SIG-M5 treated with dmso at 0.1 percent for 504 hours (cell line): ENCODE measurements around the gene MTCH1.
A peak's percentile ranks its signal among the peaks of the same experiment; 100 is the strongest.

Source experiments
- DNase-seq: peaks from one replicate; lab custom pipeline; 2025; ENCODE audit not compliant: unreplicated experiment; lab: John Stamatoyannopoulos, UW

Gene MTCH1, protein sequence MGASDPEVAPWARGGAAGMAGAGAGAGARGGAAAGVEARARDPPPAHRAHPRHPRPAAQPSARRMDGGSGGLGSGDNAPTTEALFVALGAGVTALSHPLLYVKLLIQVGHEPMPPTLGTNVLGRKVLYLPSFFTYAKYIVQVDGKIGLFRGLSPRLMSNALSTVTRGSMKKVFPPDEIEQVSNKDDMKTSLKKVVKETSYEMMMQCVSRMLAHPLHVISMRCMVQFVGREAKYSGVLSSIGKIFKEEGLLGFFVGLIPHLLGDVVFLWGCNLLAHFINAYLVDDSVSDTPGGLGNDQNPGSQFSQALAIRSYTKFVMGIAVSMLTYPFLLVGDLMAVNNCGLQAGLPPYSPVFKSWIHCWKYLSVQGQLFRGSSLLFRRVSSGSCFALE

DNA sequence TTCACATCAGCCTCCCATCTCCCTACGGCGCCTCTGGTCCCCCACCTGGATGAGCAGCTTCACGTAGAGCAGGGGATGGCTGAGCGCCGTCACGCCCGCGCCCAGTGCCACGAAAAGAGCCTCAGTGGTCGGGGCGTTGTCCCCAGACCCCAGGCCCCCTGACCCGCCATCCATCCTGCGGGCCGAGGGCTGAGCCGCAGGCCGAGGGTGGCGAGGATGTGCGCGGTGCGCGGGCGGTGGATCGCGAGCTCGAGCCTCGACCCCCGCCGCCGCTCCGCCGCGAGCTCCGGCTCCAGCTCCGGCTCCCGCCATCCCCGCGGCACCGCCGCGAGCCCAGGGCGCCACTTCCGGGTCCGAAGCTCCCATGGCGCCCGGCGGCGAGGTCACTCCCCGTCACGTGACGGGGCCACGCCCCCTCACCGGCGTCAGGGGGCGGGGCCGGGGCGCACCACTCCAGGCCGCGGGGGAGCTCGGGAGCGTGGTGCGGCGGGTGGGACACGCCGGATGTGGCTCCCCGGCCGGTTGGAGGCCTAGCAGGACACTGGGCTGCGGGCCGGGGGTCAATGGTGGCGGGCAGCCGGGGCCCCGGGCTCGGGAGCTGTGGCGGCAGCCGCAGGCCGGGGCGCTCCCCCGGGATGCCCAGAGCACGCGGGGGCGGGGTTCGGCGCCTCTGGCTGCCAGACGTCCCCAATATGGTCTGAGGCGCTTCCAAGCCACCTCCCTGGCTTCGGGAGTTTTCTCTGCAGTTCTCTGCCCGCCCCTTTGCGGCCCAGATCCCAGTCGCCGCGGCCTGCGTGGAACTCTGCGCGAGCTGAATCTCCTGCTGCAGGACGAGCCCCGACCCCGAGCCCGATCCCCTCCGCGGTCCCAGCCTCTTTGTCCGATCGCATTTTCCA, at the start of gene MTCH1:
TSS of gene MTCH1 (minus strand) at position 389 of the 896 bp plus-strand sequence. CDS start at position 366, 23 bp downstream.
- DNase-seq: peak; percentile 80

DNA sequence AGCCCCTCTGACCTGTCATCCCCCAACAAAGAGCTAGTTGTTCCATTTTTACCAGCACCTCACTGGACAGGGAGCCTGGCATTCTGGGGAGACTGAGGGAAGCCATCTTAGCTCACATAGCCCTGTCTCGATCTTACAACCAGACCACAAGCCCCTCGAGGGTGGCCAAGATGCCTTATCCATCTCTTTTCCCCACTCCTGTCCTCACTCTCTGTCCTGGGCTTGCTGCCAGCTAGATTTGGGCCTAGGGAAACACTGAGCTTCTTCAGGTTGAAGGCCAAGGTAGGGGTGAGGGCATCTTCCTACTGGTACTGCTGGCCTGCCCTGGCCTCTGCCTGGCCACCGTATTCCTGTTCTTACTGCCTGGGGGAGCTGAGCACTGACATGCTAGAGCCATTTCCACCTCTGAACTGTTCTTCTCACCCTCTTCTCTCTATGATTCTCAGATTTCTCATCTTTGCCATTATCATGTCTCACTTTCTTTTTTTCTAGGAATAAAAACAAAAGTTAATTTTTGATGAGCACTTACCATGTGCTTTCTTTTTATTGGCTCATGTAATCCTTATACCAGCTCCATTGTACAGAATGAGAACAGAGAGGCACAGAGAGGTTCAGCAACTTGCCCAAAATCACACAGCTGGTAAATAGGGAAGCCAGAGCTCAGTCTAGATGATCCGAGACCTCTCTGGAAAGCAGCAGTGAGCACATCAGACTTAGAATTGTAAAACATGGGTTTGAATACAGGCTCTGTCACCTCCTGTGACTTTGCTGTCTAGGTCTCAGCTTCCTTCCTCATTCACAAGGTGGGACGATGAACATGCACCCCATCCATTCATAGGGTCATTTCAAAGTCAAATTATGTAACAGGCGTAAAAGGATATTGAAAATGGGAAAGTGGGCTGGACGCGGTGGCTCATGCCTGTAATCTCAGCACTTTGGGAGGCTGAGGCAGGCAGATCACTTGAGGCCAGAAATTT, 48.1 kb upstream of the MTCH1 start:
- no peak for DNase-seq

DNA sequence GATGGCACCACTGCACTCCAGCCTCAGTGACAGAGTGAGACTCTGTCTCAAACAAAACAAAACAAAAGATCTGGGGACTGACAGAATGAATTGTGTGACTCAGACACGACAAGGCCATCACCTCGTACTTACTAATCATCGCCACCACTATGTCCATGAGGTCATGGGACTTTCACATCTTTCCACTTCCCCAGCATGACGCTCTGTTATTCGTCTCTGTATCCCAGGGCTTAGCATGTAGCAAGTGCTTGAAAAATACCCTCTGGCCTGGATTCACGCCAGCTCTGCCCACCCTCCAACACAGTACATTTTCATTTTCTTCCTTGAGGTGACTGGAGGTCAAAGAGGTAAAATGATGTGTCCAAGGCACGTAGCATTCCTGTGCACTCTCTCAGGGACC, 47.3 kb upstream of the MTCH1 start:
- DNase-seq: no peak

DNA sequence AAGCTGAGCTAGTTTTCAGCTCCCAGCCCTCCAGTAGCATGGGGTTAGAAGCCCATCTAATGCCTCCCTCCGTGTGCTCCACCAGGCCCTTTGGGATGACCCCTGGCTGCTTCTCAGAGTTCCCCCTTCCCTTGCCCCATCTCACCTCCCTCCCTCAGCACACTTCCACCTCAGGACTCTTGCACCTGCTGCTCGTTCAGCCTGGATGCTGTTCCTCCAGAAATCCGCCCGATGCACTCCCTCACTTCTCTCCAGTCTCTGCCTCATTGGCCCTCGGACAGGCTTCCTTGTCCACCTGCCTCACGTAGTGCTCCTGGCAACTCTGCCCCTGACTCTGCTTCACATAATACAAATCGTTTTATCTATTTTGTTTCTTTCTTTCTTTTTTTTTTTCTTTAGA, 46.2 kb upstream of the MTCH1 start:
- DNase-seq: no peak

DNA sequence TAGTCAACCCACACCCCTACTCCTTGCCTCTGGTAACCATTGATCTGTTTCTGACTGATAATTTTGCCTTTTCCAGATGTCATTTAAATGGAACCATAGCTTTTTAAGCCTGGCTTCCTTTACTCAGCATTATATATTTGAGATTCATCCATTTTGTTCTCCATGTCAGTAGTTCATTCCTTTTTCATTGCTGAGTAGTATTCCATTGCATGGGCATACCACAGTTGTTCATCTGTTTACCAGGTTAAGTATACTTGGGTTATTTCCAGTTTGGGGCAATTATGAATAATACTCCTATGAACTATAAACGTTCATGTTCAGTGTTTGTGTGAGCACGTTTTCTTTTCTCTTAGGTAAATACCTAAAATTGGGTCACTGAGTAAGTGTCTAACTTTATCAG, 44.6 kb upstream of the MTCH1 start:
- DNase-seq: no peak

DNA sequence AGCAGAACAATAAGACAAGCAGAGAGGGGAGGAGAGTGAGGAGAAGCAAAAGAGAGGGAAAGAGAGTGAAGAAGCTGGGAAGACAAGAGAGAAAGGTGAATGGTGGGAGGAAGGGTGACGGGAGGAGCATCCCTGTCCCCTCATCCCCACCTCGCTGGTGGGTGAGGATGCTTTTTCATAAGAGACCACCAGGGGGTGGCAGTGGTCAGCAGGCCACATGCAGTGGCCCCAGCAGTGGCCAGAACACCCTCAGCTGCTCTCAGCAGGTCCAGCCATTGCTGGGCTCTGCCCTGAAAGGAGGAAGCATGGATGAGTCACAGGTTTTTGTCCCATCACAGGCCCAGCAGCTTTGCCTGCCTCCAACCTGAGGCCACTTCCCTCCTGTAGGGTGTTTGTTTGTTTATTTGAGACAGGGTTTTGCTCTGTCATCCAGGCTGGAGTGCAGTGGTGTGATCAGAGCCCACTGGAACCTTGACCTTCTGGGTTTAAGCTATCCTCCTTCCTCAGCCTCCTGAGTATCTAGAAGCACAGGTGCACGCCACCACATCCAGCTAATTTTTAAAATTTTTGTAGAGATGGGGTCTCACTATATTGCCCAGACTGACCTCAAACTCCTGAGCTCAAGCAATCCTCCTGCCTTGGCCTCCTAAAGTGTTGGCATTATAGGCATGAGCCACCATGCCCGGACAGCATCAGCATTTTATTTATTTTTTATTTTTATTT, 43.4 kb upstream of the MTCH1 start:
- DNase-seq: peak; percentile 66

DNA sequence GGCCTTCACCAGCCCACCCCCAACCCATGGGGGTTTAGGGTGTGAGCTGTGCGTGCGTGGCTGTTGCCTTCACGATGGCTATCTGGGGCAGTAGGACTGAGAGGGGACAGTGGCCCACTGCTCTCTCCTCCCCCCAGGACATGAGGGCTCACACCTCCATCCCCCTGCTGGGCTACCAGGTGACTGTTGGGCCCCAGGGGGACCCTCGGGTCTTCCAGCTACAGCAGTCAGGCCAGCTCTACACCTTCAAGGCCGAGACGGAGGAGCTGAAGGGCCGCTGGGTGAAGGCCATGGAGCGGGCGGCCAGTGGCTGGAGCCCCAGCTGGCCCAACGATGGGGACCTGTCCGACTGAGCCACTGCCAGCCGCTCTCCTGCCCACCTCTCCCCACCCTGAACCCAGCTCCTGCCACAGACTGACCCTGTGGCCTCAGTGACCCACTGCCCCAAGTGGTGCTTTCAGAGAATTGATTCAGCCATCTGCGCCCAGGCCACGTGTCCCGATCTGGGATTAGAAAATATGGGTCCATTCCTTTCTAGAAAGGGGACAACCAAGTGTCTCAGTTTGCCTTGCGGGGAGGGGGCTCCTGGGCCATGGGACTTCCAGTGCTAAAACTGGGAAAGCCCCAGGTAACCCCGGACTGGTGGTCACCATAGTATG, 41.9 kb upstream of the MTCH1 start:
- no peak for DNase-seq

DNA sequence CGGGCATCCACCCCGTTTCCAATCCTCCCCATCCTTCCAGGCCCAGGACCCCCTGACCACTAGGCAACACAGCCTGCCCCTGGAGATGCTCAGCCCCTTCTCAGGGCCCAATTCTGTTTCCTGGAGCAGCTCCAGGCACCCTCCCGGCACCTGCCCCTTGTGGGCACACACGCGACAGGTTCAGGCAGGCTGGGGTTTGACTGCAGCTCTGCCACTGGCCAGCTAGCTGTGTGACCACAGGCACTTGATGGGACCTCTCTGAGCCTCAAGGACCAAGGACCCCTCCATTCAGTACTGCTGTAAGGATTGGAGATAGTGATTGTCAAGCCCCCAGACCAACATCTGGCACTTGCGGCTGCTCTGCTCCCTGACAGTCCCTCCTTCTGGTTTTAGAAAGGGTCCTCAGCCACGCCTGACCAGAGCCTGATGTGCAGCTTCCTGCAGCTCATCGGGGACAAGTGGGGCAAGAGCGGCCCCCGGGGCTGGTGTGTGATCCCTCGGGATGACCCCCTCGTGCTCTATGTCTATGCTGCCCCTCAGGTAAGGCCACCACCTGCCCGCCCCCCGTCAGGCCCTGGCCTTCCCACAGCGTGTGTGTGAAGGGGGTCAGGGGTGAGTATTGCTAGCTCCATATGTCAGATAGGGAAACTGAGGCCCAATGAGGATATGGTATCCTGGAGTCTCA, 41.2 kb upstream of the MTCH1 start:
- no peak for DNase-seq

DNA sequence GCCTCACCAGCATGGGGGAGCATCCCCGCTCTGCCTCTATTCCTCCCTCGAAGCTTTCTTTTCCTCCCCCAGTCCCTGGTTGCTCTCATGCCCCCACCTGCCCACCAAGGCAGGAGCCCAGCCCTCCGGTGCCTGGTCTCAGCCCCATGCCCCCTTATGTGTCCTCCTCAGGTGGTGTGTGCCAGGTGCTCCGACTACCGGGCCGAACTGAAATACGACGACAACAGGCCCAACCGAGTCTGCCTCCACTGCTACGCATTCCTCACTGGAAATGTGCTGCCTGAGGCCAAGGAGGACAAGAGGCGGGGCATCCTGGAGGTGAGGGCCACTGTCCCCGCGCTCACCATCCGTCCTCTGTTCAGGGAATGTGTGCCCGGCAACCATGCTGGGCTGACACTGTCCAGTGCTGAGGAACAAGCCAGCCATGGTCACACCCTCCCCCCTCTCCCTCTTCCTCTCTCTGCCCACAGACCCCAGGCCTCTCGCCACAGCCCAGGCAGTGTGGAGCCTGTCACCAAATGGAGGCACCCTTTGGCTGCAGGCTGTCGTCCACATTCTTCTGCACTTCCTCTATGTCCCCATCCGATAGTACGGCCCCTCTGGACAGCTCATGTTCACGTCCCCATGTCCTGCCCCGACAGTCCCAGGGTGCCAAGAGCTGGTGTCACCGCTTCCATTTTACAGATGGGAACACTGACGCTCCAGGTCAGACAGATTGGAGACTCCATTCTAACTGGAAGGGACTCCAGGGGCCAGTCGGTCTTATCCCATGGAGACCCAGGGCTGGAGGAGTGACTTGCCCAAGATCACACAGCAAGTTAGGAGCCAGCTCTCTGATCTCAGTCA, 39.8 kb upstream of the MTCH1 start:
- DNase-seq: no peak

DNA sequence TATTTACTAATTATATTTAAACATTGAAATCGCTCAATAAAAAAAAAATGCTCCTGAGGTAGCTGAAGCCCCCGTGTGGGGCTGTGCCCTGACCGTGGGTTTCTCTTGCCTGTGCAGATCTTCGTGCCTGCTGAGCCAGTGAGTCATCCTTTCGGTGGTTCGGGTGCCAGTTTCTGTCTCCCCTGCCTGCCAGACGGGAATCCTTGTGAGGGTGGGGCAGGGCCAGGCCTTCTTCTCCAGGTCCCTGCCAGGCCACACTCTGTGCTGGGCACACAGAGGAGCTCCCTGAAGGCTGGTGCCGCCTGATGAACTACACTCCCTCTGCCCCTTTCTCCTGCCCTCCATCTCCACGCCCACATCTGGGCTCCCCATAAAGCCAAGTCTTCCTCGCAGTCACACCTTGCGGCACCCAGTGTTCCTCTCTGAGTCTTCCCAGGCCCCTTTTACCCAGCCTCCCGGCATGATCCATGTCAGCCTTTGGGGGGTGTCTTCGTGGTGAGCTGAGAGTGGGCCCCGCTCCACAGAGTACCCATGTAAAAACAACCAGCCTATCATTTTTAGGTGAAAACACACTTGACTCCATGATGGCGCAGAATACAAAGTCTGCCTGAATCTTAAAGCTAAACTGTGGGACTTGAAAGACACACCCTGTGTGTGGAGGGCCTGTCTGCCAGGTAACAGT, 38.8 kb upstream of the MTCH1 start:
- no peak for DNase-seq

DNA sequence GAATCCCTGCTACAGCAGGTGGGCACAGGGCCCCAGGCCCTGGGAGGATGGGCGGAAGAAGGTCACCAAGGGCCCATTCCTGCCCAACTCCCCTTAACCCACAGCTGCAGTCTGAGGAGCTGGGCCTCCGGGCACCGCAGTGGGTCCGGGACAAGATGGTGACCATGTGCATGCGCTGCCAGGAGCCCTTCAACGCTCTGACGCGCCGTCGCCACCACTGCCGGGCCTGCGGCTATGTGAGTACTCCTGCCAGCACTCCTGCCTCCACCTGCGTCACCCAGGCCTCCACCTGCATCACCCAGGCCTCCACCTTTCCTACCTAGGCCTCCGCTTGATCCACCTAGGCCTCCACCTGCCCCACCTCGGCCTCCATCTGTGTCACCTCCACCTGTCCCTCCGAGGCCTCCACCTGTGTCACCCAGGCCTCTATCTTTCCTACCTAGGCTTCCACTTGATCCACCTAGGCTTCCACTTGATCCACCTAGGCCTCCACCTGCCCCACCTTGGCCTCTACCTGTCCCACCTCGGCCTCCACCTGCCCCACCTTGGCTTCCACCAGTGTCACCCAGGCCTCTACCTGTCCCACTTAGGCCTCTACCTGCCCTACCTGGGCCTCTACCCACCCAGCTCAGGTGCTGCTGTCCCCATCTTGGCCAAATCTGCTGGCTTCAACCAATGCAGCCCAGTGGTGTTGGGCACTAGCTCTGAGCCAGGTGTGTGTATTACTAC, 36.3 kb upstream of the MTCH1 start:
- DNase-seq: no peak

DNA sequence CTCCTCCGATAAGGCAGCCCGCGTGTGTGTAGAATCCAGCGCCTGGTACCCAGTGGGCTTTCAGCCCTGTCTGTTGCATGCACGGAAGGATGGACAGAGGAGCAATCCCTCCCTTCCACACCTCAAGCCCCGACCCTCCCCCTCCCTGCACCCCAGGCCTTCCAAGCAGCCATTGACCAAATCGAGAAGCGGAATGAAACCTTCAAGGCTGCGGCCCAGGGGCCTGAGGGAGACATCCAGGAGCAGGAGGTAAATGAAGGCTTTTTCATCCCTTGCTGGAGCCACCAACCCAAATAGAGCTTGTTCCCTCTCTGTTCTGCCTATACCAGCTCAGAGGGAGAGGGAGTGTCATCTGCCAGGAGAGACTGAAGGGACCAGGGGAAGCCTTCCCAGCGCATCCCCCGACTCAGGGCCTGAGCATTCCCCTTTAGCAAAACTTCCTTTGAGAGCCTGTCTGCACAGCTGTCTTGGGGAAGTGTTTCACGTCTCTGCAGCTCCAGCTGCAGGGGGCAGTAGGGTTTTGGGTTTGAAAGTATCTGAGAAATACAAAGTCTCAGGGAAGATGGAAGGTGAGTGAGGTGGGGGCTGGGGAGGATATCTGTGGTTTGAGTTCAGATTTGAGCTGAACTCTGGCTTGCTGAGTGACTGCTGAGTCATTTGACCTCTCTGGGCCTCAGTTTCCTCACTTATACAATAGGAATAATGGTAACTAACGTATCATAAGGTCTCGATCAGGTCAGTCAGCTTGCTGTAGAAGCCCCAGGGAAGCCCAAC, 35.5 kb upstream of the MTCH1 start:
- DNase-seq: no peak

DNA sequence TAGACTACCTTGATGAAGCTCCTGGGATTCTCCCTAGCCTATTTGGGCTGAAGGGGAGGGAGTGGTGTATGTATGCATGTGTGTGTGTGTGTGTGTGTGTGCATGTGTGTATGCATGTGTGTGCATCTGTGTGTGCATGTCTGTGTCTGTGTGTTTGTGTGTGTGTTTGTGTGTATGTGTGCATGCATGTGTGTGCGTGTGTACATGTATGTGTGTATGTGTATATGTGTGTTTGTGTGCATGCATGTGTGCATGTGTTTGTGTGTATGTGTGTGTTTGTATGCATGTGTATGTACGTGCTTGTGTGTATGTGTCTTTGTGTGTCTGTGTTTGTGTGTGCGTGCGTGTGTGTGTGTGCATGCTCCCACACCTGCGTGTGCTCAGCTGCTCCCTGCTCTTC, 34.8 kb upstream of the MTCH1 start:
- no peak for DNase-seq

DNA sequence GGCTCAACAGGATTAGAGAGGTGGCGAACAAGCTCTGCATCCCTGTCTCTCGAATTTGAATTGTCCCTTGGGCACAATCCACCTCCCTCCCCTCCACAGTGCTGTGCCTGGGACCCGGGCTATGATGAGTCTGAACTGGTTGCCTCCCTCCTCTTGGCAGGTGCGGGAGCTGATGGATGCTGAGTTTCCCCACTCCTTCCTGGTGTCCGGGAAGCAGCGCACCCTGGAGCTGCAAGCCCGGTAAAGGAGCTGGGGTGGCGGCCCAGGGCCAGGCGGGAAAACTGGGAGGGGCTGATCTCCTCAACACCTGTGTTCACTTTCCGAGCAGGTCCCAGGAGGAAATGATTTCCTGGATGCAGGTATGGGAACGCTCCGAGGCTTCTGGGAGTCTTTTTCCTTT, 34.4 kb upstream of the MTCH1 start:
- no peak for DNase-seq

DNA sequence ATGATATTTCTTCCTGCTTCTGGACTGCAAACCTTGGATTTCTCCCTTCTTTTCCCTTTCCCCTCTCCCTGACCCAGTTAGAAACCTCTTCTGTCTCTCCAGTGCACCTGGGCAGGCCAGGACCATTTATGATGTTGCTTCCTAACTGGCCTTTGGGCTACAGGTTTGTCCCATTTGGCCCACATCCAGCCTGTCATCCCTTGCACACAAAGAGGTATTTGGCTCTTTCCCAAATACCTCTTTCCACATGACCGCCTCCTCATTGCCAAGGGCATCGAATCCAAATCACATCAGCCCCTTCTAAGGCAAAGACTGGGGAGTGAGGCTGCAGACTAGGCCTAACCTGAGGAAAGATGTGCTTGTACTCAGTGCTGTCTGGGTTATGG, 33.1 kb upstream of the MTCH1 start:
- DNase-seq: no peak
